NCI-H748 (cell line): ENCODE data around the gene WDR87.
"Not testable (repeated sequence)": the region's sequence is repeated elsewhere in the genome, so short reads cannot be mapped to it uniquely, and the experiment has no call there.

Experiments
- DNase-seq: peaks from one replicate; lab custom pipeline; 2025; ENCODE audit not compliant: unreplicated experiment; lab: John Stamatoyannopoulos, UW

Gene WDR87

DNA sequence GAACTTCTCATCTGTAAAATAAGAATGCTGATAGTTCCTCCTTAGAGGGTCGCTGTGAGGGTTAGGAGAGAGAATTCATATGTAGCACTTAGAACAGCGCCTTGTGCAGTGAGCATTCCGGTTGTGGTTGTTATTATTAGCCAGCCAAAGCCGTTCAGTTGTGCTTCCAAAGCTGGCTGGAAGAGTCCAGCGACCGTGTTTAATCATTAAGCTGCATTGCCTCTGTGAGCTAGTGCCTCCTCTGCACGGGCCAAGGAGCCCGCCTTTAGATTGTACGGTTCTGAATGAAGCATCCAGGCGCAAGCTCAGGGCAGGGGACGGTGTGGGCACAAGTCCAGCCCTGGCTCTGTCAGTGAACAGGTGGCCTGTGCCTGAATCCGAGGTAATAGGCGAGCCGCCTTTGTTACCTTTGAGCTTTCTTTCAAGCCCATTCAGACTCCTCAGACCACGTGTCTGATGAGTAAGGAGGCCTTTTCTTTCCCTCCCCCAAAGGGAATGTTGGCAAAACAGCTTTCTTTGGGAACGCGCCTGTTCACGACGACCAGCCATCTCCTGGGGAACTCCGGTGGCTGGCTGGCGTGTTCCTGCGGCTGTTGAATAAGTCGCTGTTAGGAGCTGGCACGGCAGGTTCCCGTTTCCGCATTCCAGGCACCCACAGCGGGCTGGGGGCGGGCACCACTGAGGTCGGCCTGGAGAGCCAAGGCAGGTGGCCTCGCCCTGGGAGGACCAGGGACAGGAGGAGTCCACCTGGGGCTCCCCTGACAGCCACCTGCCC is 25.7 kb upstream of the WDR87 start:
- DNase-seq, result peak; percentile 79

DNA sequence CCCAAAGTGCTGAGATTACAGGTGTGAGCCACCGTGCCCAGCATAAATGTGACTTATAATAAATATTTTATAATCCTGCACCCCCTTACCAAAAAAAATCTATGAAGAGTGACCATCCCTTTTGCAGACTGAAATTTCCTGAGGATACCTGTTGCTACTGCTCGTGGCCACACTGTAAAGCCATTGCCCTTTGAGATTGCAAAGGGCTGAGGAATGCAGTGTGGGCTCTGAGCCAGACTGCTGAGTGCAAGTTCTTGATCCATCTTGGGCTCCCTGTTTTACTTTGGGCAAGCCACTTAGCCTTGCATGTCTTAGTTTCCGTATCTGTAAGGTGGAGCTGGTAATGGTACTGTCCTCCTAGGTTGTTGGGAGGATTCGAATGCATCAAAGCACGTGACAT is 24.0 kb upstream of the WDR87 start:
- DNase-seq, result no peak

DNA sequence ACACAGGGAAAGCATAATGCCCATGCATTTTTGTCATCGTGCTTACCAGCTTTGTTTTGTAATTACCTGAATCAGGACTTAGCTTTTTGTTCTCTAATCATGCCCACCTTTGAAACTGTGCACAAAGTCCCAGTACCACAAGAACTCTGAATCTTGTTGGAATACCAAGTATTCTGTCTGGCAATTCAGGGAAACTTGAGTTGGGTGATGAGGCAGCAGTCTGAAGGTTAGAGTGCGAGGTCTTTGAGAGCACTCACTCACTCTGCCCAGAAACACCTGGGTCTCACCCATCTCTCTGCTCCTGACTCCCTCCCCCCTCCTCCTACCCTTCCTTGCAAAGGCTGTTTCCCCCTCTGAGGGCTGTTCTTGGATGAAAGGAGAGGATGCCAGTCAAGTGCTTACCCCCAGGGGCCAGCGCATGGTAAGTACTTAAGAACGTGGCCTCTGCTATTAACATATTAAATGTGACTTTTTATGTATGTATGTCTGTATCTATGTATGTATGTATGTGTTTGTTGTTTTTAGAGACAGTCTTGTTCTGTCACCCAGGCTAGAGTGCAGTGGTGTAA is 23.0 kb upstream of the WDR87 start:
- DNase-seq, result no peak

DNA sequence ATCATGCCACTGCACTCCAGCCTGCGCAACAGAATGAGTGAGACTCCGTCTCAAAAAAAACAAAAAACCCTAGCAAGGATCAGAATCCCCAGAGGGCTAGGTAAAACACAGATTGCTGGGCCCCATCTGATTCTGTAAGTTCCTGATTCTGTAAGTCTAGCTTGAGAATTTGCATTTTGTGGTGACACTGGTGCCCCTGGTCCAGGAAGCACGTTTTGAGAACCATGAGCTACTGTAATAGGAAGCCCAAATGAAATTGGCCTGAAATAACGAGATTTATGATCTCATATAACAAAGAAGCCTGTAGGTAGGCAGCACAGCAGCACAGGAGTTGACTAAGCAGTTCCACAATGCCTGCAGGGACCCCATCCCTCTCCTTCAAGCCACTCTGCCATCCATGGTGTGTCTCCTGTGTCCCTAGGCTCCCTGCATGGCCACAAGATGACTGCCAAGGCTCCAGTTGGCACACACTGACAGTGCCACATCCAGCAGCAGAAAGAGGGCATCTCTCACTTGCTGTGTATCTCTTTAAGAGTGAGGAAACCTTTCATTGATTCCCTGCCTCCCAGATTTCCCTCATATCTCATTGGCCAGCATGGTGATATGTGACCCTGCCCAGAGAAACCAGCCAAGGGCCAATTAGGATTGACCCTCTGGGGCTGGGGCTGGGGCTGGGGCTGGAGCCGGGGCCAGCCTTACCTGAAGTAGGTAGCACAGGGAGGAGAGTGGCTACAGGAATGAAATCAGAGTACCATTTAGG is 22.3 kb upstream of the WDR87 start:
- no peak for DNase-seq

DNA sequence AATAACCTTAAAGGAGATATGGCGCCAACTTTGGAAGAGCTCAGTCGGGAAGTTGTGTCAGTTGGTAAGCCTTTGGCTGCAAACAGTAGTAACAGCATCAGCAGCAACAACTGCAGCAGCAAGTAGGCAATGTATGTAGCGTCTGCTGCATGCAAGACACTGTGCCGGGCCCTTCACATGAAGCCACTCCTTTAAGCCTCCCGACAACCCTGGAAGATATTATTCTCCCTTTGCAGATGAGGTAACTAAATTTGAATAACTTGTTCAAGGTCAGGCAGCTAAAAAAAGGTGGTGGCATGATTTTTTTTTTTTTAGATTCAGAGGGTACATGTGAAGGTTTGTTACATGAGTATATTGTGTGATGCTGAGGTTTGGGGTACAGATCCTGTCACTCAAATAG is 20.3 kb upstream of the WDR87 start:
- DNase-seq, result no peak

DNA sequence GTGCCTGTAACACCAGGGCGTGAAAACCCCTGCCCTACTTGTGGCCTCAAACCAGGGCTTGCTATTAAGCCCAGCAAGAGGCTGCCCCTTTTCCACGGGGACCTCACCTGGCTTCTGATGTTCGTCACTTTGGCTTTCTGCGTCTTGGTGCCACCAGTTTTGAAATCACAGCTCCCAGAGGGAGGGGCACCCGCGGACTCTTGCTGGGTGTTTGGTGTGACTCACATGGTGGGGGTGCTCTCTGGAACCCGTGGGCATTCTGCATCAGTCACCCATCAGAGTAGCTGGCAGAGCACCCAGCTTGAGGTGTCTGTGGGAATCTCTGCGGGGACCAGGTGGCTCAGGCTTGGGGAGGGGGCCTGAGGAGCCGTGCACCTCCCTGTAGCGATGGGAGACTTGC is 19.9 kb upstream of the WDR87 start:
- no peak for DNase-seq

DNA sequence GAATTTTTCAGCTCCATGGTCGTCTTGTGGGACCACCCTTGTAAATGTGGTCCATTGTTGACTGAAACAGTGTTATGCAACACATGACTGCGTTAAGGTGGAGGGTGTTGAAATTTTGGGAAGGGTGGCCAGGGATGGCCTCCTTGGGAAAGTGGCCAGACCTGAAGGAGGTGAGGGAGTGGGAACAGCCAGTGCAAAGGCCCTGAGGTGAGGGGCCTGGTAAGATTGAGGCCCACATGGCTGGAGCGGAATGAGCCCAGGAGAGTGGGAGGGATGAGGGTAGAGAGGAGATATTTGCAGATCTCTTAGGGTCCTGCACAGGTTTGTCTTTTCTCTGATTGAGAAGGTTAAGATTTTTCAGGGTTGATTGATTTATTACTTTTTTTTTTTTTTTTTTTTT is 18.8 kb upstream of the WDR87 start:
- DNase-seq, result no peak

DNA sequence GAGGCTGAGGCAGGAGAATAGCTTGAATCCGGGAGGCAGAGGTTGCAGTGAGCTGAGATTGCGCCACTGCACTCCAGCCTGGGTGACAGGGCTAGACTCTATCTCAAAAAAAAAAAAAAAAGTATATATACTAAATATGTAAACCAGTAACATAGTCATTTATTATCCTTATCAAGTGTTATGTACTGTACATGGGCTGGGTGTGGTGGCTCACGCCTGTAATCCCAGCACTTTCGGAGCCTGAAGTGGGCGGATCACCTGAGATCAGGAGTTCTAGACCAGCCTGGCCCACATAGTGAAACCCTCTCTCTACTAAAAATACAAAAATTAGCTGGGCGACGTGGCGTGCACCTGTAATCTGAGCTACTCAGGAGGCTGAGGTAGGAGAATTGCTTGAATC is 18.2 kb upstream of the WDR87 start:
- not testable (repeated sequence) for DNase-seq

DNA sequence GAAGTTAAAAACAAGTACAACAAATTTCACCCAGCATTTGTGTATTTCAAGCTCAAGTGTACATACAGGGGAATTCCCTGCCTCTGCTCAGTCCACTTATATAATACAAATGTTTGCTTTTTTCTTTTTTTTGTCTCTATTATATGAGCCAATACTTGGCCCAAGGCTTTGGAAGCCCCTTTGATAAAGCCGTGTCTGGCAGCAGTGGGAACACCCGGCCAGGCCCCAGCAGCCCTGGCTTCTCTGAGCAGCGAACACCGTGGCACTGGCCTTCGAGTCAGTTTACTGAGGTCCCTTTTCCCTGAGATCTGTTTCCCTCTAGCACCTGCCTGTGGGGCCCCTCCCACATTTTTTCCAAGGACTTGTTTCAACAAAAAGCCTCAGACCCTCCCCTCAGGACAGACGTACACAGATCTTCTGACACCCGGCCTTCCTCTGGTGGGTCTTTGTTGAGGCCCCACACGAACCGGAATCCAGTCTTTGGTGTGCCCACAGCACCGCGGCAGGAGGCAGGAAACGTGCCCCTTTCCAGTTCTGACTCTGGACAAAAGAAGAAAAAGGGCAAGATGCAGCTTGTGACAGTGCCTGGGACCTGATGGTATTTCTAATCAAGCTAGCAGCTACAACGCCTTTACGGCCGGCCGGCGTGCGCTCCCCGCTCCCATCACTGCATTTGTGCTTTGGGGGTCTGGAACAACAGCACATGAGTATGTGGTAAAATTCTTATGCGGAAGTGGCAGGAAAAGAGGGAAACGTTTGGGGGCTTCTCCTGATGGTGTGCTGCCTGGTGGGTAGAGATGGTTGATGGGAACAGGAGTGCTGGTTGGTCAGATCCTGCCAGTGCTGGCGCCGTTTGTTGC is 14.4 kb upstream of the WDR87 start:
- no peak for DNase-seq

DNA sequence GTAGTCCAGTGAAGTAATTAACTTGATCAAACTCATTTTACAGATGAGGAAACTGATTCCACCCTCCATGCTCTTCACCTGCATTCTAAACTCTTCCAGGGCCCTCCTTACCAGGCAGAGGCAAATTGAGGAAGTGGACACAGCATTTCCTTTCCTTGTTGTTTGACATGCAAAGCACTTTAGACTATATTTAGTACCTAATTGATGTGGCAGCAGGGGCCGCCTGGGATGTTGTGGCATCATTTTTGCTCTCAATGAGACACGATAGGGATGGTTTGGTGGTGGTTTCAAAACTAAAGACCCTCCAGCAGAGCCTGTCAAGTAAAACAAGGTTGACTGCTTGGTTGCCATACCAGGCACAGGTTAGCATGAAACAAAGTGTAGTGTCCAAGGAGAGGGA is 8.5 kb upstream of the WDR87 start:
- DNase-seq, result no peak

DNA sequence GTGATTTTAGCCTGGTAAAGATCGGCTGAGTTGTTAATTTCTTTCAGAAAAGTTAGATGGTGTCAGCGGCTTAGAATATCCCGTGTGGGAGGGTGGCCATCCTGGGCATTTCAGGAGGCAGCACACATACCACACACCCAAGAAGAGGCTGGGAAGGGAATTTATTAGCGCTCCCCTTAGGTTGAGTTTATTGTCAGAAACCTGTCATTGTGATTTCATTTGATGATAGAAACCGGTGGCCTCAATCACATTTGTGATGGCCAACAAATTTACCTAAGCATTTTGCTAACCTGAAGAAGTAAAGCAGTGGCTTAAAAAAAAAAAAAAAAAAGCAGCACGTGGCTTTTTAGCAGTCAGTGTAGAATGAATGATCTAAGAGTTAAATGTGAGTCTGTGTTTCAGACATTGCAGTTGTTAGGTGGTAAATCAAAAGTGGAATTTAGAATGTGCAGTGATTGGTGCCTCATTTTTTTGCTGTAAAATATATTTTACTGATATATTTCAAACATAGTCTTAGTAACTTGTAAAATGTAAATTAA is 3.3 kb upstream of the WDR87 start:
- DNase-seq, result no peak

DNA sequence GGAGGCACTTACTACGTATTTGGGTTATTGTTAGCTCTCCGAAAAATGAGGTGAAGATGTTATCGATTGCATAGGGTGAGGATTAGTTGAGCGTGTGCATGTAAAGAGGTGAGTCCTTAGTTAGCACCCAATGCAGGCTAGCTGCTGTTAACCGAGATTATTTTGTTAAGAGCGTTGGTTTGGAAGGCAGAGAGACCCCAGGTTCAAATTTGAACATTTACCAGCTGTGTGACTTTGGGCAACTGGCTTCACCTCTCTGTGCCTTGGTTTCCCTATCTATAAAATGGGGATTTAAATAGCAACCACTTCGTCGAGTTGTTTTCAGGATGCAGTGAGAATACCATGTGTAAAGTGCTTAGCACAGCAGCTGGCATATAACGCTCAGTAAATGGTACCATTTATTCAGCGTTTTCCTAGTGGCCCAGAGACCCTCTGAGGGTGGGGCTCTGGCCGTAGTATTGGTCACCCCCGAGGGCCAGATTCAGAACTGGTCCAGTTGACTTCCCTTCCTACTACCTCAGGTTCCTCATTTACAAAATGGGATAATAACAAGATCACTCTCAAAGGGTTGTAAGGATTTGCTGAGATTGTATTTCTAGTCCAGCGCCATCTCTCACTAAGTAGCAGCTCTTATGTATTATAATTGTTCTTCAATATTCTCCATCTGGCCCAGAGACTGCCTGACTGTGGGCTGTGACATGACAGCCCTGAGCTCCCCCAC is 1.5 kb upstream of the WDR87 start:
- DNase-seq, result peak; percentile 48

DNA sequence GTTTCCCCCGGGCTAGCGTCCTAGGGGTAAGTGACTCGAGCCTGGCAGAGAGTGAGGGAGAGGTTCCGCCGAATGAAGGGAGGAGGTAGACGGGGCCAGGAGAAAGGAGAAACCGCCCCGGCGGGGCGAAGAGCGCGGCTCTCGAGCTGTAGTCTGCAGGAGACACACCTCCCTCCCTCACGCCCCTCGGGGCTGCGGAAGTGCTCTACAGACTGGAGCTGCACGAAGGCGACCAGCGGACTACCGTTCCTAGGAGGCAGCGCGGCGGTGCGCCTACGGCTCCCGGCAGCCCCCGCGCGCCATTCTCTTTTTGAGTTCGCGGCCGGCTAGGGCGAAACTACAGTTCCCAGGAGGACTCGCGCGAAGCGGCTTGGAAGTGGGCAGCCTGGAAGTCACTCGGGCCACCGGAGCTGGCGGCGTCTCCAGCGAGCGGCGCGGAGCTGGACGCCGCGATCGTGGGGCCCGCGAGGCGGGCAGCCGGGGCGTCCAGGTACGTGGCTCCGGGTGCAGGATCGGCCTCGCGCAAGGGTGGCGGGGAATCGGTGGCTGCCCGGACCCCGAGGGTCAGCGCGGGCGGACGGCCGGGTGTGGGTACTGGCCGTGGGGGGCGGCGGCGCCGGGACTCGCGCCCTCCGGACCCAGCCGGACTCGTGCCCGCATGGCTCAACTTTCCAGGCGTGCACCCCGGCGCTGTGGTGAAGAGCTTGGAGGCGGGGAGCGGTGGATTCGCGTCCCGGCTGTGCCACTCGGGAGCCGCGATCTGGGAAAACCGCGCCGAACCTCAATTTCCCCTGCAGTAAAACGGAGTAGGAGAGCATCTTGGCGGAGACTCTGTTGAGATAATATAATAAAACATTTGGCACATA is 708 bp upstream of the WDR87 start, which contains the start of gene SIPA1L3:
SIPA1L3 (plus strand) TSS at position 340 of the 866 bp plus-strand sequence. CDS start 174,358 bp downstream, outside the sequence.
- peak; percentile 99 for DNase-seq

DNA sequence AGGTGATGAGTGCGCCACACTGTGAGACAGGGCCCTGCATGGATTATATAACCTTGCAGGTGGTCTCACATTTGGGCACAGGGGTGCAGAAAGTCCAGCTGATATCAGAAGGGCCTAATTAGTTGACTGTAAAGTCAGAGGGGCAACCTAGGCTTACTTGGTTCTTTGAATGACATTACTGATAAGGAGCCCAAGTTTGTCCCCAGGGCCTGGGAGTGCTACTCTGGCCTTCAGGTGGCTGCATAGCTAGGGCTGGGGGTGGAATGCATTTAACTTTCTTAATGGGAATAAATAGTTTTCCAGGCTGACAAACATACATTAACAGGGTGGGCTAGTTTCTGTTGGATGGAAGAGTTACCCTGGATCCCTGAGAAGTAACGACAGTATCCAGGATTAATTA is 3.3 kb downstream of the WDR87 start:
- no peak for DNase-seq

DNA sequence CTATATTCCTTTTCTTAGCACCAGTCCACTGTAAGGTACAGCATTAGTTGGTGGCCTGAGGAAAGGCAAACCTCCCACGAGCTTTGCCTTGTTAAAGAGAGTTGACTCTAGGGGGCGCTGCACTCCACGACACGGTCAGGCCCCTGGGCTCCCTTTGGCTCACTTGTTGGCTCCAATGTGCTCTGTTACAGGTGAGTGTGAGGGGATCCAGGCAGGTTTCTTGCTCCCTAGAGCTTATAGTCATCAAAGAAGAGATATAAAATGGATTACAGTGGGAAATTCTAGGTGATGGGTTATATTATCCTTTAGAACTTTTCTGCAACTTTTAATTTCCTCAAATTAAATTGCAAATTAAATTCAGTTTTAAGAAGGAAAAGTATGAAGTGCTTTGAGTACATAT is 3.7 kb downstream of the WDR87 start:
- DNase-seq, result peak; percentile 90

DNA sequence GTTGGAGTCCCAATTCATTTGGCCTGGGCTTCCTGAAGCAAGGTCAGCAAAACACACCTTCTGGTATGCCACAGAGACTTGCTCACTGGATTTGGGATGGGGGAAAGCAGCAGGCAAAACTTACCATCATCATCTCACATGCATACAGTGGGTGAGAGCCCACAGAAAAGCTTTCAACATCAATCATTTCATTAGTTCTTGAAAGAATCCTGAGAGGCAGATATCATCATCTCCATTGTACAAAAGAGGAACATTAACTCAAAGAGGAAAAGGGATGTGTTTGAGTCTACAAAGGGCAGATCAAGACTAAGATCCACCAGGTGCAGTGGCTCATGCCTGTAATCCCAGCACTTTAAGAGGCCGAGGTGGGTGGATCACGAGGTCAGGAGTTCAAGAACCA is 6.4 kb downstream of the WDR87 start:
- DNase-seq, result no peak

DNA sequence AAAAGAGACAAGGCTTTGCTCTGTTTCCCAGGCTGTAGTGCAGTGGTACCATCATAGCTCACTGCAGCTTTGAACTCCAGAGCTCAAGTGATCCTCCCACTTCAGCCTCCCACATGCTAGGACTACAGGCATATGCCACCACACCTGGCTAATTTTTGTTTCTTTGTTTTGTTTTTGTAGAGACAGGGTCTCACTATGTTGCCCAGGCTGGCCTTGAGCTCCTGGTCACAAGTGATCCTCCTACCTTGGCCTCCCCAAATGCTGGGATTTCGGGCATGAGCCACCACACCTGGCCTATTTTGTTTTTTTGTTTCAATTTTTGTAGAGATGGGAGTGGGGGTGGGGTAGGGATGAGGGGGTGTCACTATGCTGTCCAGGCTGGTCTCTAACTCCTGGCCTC is 6.9 kb downstream of the WDR87 start:
- no peak for DNase-seq

DNA sequence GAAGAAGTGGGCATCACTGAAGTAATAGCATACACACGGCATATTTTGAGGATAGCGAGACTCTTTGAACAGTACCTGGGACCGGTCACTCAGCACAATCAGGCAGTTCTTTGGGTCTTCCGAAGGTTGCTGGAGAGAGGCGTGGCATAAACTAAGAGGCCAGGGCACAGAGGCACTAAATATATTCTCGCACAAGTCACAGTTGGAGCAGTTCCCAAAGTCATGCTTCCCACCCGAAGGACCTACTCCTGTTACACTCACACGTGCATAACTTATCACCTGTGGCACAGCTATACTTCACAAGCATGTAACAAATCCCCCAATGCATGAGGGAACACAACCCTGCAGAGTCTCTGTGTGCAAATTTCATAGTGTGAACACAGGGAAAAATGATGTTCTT is 10.2 kb downstream of the WDR87 start:
- no peak for DNase-seq

DNA sequence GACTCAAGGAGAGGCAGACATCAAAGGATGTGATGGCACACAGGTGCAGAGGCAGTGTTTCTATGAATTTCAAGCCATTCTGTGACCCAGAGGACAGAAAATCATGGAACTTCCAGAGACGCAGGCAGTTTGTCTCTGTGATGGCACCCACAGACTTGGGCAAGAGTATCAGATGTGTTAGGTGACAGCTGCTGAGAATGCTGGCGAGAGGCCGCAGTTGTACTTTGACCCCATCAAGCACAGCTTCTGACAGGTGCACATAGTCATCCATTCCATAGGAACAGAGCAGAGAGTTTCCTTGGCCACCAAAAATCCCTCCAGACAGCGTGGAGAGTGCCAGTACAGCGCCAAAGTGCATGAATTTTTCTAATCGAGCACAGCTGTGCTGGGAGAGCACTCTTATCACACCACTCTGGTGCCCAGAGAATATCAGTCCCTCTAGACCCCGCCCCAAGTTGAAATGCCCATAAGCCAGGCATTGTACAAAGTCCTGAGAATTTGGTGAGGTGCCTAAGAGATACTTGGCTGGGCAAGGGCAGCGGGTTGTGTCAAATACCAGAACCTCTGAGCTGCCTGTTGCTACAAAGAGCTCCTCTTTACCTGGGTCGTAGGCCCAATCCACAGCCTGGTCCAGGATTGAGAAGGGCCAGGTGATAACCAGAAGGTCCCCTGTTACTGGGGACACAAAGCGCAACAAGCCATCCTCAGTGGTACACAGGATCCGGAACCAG is 12.4 kb downstream of the WDR87 start:
- DNase-seq, result no peak
